GM19023 (cell line): ENCODE measurements around the gene AFAP1.
"Not testable (repeated sequence)": the region's sequence is repeated elsewhere in the genome, so short reads cannot be mapped to it uniquely, and the experiment has no call there.

Experiments
- ATAC-seq: cut with Tn5 transposase; IDR thresholded peaks from one replicate; pipeline ENCODE4 v1.9.1; 2021; ENCODE audit warnings: mild to moderate bottlenecking, moderate library complexity; ENCODE audit not compliant: unreplicated experiment

The AFAP1 gene

GRCh38 chr4:7950301-7951092 is 10.8 kb upstream of the AFAP1 start:
- ATAC-seq, result no peak

DNA sequence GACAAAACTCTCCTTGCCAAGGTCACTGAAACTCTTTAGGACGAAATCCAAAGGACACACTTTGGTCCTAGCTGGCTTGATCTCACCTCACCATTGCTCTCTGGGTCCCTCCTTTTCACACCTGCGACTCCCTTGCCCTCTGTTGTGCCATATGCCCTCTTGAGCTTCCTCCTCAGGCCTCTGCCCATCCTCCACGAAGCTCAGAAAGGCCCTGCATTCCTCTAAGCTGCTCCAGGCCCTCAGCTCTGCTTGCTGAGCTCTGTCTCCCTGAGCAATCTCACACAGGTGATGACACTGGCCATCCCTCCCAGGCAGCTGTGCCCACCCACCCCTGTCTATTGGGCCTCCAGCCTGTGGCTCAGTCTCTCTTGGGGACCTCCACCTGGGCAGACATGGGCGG is 10.1 kb upstream of the AFAP1 start:
- ATAC-seq, result no peak

DNA sequence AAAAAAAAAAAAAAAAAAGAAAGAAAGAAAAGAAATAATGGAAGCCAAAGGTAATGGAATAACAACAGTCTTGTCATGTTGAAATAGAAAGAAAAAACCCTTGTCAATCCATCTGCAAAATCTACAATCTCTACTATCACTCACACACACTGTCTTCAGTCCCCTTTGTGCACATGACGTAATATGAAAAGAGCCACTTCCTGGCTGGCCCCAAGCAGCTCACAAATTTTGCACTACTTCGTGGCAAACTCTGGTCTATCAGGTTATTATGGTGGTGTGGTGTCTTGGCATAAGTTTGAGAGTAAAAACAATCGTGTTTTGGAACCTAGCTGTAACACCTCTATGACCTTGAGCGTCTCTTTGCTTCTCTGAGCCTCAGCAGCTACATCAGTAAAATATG is 8.3 kb upstream of the AFAP1 start:
- ATAC-seq, result no peak

DNA sequence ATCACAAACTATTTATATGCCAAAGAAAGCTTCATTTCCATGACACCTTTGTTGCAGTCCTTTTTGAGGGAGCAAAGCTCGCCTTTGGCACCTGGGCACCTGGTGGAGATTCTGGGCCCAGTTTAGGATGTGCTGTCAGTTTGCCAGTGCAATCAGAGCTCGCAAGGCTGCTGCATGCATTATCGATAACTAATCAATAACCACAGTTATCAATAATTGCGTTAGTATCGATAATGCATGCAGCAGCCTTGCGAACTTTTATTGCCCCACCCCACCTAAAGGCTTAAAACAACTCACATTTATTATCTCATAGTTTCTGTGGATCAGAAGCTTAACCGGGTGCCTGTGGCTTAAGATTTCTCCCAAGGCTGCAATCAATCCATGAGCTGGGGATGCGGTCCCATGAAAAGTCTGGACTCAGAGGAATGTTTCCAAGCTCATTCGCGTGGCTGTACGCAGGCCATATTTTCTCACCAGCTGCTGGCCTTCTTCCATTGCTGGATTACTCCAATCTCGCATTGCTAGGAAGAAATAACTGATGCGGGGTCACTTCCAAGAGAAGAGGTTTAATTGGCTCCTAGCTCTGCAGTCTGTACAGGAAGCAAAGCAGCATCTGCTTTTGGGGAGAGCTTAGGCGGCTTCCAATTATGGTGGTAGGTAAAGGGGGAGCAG is 6.2 kb upstream of the AFAP1 start:
- ATAC-seq, result no peak

- ATAC-seq, result no peak
Observed at GRCh38 chr4:7944599-7945220, 5.0 kb upstream of the AFAP1 start.

GRCh38 chr4:7943688-7944087 is 4.0 kb upstream of the AFAP1 start:
- ATAC-seq, result not testable (repeated sequence)

GRCh38 chr4:7943211-7943610 is 3.5 kb upstream of the AFAP1 start:
- no peak for ATAC-seq

DNA sequence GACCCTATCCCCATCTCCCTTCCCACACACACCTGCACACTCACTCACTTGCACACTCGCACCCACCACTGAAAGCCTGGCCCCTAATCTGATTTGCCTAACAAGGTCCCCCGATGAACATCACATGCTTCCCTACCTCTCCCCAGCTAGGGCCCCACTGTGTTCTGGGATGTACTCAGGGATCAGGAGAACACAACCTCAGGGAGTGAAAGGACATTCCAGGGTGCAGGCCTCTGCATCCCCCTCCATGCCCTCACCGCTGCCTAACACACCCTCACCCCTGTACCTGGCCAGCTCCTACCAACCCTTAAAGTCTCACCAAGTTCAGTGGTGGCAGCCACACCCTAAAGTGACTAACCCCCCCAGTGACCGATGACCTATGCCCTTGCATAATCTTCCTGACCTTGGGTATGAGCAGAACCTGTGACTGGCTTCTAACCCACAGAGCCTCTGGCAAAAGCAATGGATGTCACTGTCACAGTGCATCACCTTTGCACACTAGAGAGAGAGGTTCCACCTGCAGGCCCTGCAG is 2.4 kb upstream of the AFAP1 start:
- no peak for ATAC-seq

DNA sequence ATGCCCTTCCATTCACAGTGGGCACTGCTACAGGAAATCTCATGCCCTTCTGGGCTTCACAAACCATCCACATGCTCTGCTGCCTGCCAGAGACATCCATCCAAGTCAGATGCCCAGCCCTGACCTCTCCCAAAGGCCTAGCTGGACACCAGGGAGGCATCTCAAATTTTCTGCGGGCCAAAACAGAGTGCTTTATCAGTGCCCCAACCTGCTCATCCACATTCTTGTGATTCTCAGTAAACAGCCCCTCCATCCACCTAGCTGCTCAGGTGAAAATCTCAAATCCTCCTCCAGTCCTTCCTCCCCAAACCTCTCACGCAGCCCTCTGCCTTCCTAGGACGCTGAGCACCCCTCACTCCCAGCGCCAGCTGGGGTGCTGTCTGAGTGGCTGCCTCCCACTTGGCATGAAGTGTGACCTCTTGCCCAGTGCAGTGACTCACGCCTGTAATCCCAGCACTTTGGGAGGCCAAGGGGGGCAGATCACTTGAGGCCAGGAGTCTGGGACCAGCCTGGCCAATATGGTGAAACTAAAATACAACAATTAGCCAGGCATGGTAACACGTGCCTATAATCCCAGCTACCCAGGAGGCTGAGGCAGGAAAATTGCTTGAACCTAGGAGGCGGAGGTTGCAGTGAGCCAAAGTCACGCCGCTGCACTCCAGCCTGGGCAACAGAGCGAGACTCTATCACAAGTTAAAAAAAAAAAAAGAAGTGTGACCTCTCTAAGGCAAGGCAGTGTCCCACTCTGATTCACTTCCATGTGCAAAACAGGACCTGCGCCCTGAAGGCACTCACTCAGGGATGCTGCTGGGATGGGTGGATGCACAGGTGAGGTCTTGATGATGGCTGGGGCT is 1.7 kb upstream of the AFAP1 start:
- ATAC-seq, result no peak

DNA sequence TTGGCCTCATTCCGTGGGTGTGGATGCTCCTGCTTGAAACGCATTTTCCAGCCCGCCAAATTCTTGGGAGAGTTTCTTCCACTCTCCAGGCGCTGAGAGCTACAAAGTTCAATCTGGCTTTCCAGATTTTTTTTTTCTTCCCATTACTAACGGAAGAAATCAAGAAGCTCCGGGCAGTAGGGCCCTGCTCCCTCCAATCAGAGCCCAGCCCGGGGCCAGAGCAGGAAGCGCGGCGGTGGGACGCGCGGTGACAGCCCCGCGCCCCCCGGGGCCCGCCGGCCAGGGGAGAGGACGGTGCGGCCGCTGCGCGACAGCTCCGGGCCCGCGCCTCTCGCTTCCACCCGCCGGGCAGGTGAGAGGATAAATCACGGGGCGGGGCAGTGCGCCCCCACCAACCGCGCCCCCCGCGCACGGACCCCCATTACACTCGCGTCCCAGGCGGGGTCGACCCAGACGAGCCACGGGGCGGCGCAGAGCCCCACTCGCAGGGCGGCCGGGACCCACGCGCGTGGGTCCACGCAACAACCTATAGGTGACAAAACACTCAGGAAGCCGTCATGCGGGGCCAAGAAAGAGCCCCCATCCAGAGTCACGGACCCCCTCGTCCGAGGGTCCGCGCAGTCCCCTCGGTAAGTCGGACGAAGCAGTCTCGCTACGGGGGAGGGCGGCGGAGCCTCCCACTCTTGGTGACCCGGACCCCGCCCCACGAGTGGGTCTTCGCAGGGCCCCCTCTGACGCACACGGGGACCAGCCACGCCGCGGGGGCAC is 868 bp downstream of the AFAP1 start:
- ATAC-seq, result no peak

DNA sequence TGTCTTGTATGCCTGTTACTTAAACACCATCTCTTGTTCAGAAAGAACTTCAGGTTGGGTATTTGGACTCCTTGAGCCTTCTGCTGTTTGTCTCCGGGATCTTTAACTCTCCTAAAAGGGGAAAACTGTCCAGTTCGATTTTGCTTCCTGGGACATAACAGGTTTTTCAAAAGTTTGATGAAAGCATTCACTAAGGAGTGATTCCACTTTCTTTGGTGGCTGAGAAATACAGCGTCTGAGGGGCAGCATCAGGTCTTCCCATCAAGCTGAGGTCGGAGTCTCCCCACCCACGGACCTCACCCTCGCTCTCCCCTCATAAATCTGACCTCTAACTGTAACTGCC is 1.4 kb downstream of the AFAP1 start:
- ATAC-seq, result no peak

DNA sequence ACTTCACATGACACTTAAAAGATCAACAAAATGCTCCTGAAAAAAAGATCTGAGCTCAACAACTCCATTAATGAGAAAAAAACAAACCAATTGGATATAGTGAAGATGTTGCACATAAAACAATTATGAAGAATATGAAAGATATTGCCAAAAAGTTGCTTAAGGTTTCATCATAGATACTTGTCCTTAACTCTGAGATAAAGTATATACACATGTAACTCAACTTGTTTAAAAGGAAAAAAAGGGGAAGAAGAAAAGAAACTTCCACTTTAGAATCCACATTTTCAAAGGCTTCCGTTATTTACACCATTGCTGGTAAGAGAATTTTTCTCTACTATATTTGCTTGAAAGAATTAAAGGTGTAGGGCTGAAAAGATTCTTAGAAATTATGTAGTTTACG is 2.7 kb downstream of the AFAP1 start:
- no peak for ATAC-seq

DNA sequence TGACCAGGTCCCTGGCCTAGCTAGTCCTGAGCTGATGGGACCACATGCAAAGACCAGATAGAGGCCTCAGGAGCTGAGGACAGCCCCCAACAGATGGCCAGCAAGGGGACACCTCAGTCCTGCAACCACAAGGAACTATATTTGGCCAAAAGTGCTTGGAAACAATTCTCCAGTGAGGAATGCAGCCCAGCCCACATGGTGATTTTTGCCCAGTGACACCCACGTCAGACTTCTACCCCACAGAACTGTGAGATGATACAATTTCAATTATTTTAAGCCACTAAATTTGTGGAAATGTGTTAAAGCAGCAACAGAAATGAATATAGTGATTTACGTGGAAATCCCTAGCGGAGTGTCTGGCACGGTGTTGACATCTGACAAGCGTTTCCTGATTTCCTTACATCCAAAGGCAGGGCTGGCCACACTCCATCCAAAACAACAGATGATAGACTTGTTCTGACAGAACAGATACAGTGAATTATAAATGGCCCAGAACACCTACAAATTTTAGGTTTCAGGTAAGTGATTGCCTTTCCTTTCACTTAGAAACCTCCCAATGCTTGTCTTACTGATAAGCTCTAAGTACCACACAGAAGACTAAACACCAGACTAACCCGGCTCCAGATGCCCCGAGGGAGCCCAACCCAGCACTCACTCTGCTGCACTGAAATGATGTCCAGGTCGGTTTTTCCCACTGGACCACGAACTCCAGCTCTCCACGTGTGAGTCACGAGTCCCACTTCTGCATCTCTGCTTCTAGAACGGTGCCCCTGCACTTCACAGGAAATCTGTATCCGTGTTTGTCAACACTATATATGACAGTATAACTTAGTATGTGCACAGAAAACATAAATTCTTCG is 5.8 kb downstream of the AFAP1 start:
- no peak for ATAC-seq

DNA sequence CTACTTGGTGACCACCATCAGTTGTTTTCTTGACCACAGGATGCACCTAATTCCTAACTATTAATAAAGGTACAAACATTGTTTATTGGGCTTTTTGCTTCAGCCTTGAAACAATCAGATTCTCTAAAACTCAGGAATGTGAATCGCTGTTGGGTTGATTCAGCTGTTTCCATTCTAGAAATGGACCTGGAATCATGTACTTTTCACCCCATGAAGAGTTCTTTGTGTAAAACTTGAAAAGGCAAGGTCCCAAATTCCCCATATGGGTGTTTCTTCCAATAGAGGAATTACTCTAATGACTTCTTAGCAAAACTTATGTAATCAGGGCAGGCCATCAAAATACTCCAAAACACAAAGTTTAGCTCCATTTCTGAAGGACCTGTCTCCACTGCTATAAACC is 7.4 kb downstream of the AFAP1 start:
- no peak for ATAC-seq

DNA sequence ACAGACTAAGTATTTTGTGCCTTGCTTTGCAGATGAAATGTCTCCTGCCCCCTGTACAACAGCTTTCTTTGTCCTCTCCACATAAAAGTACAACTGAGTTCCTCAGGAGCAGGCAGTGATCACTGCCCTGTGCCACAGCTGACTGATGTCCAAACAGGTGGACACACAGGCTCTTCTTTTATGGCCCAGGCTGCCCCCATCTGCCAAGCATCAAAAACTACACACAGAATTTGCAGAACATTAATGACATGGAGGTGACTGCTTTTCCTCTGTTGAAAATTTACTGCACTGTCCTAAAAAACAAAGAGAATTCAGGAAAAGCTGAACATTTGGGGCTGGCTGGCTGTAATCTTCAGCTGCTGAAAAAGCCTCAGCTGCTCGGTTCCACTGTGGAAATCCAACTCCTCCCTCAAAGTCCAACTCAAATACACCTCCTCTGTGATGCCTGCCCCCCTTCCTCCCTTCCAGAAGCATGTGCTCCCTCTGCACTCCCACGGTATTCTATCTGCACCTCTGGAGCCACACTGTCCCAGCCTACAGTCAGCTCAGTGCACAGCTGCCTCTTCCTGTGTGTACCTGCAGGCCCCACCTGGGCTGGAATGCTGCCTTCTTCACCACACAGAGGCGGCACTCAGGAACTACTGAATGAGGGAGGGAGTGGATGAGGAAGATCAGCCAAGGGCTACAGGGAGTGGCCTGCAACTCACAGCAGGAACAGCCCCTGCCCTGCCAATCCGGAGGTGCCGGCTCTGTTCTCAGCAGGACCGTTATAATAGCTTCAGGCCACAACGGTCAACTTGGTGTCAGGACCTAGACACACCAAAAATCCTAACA is 10.3 kb downstream of the AFAP1 start:
- no peak for ATAC-seq

DNA sequence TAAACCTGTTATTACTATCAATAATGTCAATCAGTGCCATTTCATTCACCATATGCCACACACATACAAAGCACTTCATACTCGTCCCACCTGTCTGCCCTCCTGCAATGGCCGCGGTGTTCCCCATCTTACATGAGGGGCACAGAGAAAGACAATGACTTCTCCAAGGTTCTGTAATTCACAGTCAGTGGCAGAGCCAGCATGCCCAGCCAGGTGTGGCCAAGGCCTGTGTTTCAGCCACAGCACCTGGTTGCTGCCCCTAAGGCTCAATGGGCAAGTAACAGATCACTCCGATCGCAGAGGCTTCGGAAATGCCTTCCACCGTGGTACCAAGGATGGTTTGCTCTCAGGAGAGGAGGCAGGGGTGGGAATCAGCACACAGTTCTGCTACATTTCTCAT is 10.9 kb downstream of the AFAP1 start:
- ATAC-seq, result no peak

- ATAC-seq, result no peak
Observed at GRCh38 chr4:7926822-7927221, 12.8 kb downstream of the AFAP1 start.

DNA sequence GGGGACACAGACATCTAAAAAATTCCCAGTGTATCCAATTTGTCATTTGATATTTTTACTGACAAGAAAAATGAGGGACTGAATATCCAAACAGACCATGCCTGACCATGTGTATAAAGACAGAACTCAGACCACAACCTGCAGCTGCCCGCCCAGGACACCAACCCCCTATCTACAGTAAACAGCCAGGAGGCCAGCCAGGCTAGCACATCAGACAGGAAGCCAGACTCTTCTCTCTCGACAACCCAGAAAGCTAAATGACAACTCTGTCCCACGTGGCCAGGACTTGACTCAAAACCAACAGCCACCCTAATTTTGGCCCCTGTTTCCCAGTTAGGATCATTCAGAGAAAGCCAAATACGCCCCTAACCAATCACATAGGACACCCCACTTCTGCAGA is 15.1 kb downstream of the AFAP1 start:
- no peak for ATAC-seq

DNA sequence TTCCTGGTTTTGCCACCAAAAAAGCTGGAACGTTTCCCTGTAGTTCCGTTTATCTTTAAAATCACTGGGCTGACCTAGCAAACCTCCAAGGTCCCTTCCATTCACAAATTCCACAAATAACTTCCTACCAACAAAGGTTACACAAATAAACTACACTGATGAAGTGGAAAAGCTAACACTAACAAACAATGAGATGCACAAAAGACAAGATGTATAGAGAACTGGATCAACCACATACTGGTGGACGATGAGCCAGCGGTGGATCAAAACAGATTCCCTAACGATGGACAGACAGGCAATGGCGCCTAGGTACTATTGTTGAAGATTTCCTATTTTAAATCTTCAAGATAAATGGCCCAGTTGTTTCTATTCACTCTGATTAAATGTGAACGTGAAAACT is 15.5 kb downstream of the AFAP1 start:
- no peak for ATAC-seq
